IPS-15b (cell line): ENCODE data around the gene AUTS2.

Experiments
- H3K27me3 ChIP-seq: one replicate; pipeline ENCODE4 v1.6.1; 2013; ENCODE audit warnings: low read length; ENCODE audit not compliant: control insufficient read depth, insufficient read depth
- H3K36me3 ChIP-seq: one replicate; pipeline ENCODE4 v1.6.1; 2013; ENCODE audit warnings: low read length; ENCODE audit not compliant: control insufficient read depth, insufficient read depth
- H3K4me1 ChIP-seq: one replicate; pipeline ENCODE4 v1.6.1; 2013; ENCODE audit warnings: mild to moderate bottlenecking, low read length; ENCODE audit not compliant: control insufficient read depth, insufficient read depth
- H3K4me3 ChIP-seq: one replicate; pipeline ENCODE4 v1.5.1; 2013; ENCODE audit warnings: low read depth, low read length
- H3K9ac ChIP-seq: one replicate; pipeline ENCODE4 v1.6.1; 2013; ENCODE audit warnings: low read depth, mild to moderate bottlenecking, low read length
- H3K9me3 ChIP-seq: one replicate; pipeline ENCODE4 v1.6.1; 2013; ENCODE audit warnings: mild to moderate bottlenecking, low read length; ENCODE audit not compliant: control insufficient read depth, insufficient read depth

Gene AUTS2

GRCh38 chr7:70710011-70710480, 1111.8 kb downstream of the AUTS2 start:
- Histone ChIP-seq H3K4me3 (no peak overlapping the region), H3K27me3 (no peaks in the 10 kb centered on the region), H3K36me3 (no peaks in the 10 kb centered on the region), H3K9ac (no peak overlapping the region), H3K9me3 (no peaks in the 10 kb centered on the region), H3K4me1 (peaks cover 44% of the 10 kb centered on the region)

DNA sequence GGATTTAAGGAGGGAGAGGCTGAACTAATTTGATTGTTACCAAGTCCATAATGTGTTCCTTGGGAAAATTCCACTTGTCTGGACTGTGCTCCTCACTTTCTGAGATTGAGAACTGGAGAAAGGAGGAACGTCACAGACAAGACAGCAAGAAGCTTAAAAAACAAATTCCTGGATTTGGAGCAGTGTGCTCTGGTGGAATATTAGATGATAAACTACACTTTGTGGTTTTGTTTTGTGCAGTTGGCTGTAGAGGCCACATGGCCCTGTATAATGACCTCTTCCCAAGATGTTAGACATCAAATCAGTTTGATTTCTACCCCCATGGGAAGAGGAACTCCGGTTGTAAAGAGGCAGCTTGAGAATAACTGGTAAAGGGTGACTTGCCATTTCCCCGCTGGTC, 1112.4 kb downstream of the AUTS2 start:
- no peak overlapping the region for H3K4me3 ChIP-seq
- no peaks in the 10 kb centered on the region for H3K36me3 ChIP-seq
- no peak overlapping the region for H3K9ac ChIP-seq
- H3K9me3 ChIP-seq = no peaks in the 10 kb centered on the region
- peaks cover 38% of the 10 kb centered on the region for H3K4me1 ChIP-seq
- H3K27me3 ChIP-seq = no peaks in the 10 kb centered on the region

- H3K36me3 ChIP-seq = no peaks in the 10 kb centered on the region
- no peaks in the 10 kb centered on the region for H3K27me3 ChIP-seq
These were observed 1113.2 kb downstream of the AUTS2 start for GRCh38 chr7:70711452-70711851.

GRCh38 chr7:70712942-70713341, 1114.7 kb downstream of the AUTS2 start:
- Histone ChIP-seq H3K27me3 (no peaks in the 10 kb centered on the region), H3K4me1 (peaks cover 26% of the 10 kb centered on the region), H3K36me3 (peaks cover 3% of the 10 kb centered on the region), H3K4me3 (no peak overlapping the region), H3K9ac (no peak overlapping the region), H3K9me3 (no peaks in the 10 kb centered on the region)

More at GRCh38 chr7:70711452-70711851, 1113.2 kb downstream of the AUTS2 start:
- Histone ChIP-seq H3K9ac (no peak overlapping the region), H3K4me3 (no peak overlapping the region), H3K9me3 (no peaks in the 10 kb centered on the region), H3K4me1 (peaks cover 31% of the 10 kb centered on the region)

- Histone ChIP-seq H3K27me3 (no peaks in the 10 kb centered on the region), H3K4me1 (peaks cover 21% of the 10 kb centered on the region), H3K4me3 (no peak overlapping the region), H3K9me3 (no peaks in the 10 kb centered on the region), H3K36me3 (peaks cover 5% of the 10 kb centered on the region), H3K9ac (no peak overlapping the region)
These were observed 1116.3 kb downstream of the AUTS2 start for GRCh38 chr7:70714506-70715038.

DNA sequence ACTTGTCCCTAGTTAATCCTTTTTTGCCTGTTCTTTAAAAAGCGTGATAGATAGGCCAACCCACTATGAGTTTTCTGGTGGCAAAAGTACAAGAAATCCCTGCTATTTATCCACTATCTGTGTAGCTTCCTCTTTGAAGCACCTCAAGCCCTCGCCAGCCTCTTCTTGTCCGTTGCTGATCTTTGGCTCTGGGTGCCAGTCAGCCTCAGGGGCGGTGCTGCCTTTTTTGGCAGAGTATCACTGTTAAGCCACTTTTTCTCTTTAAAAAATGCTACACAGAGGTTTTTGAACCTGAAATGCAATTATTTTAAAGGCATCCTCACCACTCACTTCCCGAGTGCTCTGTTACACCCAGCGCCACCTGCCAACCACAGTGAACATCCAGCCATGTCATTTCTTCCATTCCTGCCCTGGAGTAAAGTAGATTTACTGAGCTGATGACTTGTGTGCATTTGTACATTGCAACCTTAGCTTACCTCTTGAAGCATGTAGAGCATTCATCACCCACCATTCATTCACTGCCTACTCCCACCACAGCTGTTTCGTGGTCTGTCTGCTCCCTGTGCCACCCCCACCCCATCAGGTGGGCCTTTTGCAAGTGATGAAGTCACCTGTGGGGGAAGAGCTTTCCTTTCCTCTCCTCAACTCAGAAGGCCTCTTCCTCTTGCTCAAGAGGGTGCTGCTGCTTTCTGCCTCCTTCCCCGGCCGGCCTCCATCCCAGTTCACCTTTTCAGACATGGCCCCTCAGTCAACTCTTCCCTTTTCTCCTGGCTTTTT, 1119.5 kb downstream of the AUTS2 start:
- no peak overlapping the region for H3K9ac ChIP-seq

GRCh38 chr7:70719125-70719524, 1120.8 kb downstream of the AUTS2 start:
- Histone ChIP-seq H3K9me3 (no peaks in the 10 kb centered on the region), H3K4me1 (peaks cover 27% of the 10 kb centered on the region), H3K27me3 (no peaks in the 10 kb centered on the region), H3K4me3 (no peak overlapping the region), H3K36me3 (peaks cover 5% of the 10 kb centered on the region), H3K9ac (no peak overlapping the region)

More for the DNA sequence above, 1119.5 kb downstream of the AUTS2 start:
- Histone ChIP-seq H3K4me1 (peaks cover 24% of the 10 kb centered on the region), H3K4me3 (no peak overlapping the region), H3K27me3 (no peaks in the 10 kb centered on the region), H3K9me3 (no peaks in the 10 kb centered on the region), H3K36me3 (peaks cover 5% of the 10 kb centered on the region)

- no peak overlapping the region for H3K4me3 ChIP-seq
- H3K9ac ChIP-seq = no peak overlapping the region
- no peaks in the 10 kb centered on the region for H3K9me3 ChIP-seq
- peaks cover 34% of the 10 kb centered on the region for H3K4me1 ChIP-seq
- H3K27me3 ChIP-seq = no peaks in the 10 kb centered on the region
- peaks cover 5% of the 10 kb centered on the region for H3K36me3 ChIP-seq
These were observed 1122.1 kb downstream of the AUTS2 start for GRCh38 chr7:70720191-70720873.

DNA sequence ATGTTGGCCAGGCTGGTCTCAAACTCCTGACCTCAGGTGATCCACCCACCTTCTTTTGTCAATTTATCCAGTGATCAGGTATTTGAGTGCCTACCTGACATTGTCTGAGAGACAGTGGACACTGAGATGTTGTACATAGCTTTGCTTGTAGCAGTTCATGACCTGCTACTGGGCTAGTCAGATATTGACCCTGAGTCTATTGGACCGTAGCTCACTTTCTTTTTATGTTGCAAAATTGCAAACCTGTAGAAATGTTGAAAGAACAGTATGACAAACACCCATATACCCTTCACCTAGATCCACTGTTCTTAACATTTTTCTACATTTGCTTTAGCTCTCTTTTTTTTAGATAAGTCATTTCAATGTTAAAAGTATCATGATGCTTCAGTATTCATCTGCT, 1123.2 kb downstream of the AUTS2 start:
- H3K27me3 ChIP-seq = no peaks in the 10 kb centered on the region
- H3K4me3 ChIP-seq = no peak overlapping the region
- no peaks in the 10 kb centered on the region for H3K9me3 ChIP-seq
- H3K9ac ChIP-seq = no peak overlapping the region
- peaks cover 42% of the 10 kb centered on the region for H3K4me1 ChIP-seq
- H3K36me3 ChIP-seq = peaks cover 5% of the 10 kb centered on the region

GRCh38 chr7:70723339-70723738, 1125.1 kb downstream of the AUTS2 start:
- no peak overlapping the region for H3K9ac ChIP-seq
- no peaks in the 10 kb centered on the region for H3K27me3 ChIP-seq
- no peaks in the 10 kb centered on the region for H3K9me3 ChIP-seq
- no peaks in the 10 kb centered on the region for H3K36me3 ChIP-seq
- no peak overlapping the region for H3K4me3 ChIP-seq
- peaks cover 49% of the 10 kb centered on the region for H3K4me1 ChIP-seq

DNA sequence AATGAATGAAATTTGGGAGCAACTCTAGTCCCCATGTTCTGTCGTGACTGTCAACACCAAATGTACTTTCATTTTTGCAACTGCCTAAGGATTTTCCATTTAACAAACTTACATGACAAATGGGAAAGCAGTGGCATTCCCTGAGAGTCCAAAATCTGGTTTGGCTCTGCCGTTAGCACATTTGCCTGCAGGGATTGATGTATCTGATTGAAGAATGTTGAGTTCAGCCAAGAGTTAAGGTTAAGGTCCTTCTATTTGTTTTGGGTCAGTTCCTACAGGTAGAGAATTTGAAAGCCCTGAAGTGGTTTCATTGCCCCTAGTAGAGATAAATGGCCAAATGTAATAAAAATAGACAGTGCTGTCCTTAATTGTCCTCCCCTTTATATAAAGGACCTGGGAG, 1127.2 kb downstream of the AUTS2 start:
- Histone ChIP-seq H3K9ac (no peak overlapping the region), H3K4me1 (peaks cover 47% of the 10 kb centered on the region), H3K27me3 (no peaks in the 10 kb centered on the region), H3K36me3 (no peaks in the 10 kb centered on the region), H3K4me3 (no peak overlapping the region), H3K9me3 (no peaks in the 10 kb centered on the region)

GRCh38 chr7:70726294-70726693, 1128.0 kb downstream of the AUTS2 start:
- Histone ChIP-seq H3K36me3 (no peaks in the 10 kb centered on the region), H3K27me3 (no peaks in the 10 kb centered on the region), H3K4me1 (peaks cover 44% of the 10 kb centered on the region), H3K9ac (no peak overlapping the region), H3K4me3 (no peak overlapping the region), H3K9me3 (no peaks in the 10 kb centered on the region)
